ENCODE measurements around the gene EFNA1.
"Not testable (repeated sequence)": the region's sequence is repeated elsewhere in the genome, so short reads cannot be mapped to it uniquely, and the experiment has no call there.

The EFNA1 gene

GRCh38 chr1:155092131-155092530, 35.5 kb upstream of the EFNA1 start:
- no peak for DNase-seq (ENCODE audit: low read depth in 2 of 2)

DNA sequence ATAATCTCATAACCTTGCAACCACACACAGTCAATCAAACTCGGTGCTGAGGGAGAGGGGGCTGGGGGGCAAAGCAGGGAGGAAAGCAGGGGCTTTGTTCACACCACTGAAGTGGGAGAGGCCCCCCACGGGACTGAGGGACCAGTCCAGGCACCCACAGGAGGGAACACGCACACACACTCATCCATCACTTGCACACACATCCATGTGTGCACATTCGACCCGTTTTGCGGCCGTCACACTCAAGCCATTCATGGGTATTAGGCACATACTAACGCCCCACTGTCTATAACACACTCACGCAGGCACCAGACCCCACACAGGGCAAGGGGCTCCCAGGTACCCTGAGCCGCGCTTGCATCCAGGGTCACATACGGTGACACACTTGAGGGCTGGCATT, 35.0 kb upstream of the EFNA1 start:
- DNase-seq (ENCODE audit: low read depth in 2 of 2), result no peak

GRCh38 chr1:155093911-155094621, 33.6 kb upstream of the EFNA1 start:
- no peak for DNase-seq (ENCODE audit: low read depth in 2 of 2)

- no peak for DNase-seq (ENCODE audit: low read depth in 2 of 2)
These were observed 33.1 kb upstream of the EFNA1 start for GRCh38 chr1:155094622-155094948.

- DNase-seq (ENCODE audit: low read depth in 2 of 2), result no peak
These were observed 28.3 kb upstream of the EFNA1 start for GRCh38 chr1:155099331-155099730.

DNA sequence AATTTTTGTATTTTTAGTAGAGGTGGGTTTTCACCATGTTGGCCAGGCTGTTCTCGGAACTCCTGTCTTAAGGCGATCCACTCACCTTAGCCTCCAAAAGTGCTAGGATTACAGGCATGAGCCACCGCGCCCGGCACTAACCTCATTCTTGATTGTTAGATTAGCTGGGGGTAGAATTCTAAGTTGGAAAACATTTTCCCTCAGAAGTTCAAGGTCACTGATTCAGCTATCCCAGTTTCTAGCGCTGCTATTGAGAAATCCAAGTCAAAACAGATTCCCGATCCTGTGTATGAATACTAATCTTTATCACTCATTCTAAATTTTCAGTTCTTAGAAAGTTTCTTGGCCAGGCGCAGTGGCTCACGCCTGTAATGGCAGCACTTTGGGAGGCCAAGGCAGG, 24.4 kb upstream of the EFNA1 start:
- DNase-seq (ENCODE audit: low read depth in 2 of 2), result no peak

DNA sequence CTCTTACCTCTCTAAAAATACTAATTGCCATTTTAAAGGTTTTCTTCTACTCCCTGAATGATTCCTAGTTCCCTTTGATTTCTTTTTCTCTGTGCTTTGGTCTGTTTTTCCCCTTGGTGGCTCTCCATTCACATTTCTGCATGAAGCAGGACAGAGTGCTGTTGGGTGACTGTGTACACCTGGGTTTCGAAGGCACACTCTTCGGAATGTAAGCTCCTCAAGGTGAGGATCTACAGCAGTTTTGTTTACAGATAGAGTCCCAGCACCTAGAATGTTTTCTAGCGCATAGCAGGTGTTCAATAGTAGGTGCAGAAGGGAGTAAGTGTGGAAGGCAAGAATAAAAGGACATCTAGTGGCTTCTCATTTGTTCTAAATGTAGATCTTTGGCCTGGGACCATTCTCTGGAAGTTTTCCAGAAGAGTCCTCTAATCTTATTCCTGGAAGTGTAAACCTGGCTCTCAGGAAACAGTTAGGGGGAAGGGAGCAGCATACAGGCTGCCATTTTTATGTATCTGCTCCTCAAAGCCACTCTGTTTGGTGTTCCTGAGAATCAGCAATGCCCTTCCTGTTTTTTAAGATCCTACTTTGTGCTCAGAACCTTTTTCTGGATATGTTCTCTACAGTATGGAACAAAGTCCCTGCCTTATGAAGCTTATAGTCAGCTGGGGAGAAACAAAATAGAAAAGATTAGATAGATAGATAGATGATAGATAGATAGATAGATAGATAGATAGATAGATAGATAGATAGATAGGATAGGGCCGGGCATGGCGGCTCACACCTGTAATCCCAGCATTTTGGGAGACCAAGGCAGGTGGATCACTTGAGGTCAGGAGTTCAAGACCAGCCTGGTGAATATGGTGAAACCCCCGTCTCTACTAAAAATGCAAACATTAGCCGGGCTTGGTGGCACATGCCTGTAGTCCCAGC, 22.8 kb upstream of the EFNA1 start:
- no peak for DNase-seq (ENCODE audit: low read depth in 2 of 2)

- no peak for DNase-seq (ENCODE audit: low read depth in 2 of 2)
These were observed 22.1 kb upstream of the EFNA1 start for GRCh38 chr1:155105604-155106011.

- DNase-seq (ENCODE audit: low read depth in 2 of 2), result no peak
These were observed 20.8 kb upstream of the EFNA1 start for GRCh38 chr1:155106862-155107261.

DNA sequence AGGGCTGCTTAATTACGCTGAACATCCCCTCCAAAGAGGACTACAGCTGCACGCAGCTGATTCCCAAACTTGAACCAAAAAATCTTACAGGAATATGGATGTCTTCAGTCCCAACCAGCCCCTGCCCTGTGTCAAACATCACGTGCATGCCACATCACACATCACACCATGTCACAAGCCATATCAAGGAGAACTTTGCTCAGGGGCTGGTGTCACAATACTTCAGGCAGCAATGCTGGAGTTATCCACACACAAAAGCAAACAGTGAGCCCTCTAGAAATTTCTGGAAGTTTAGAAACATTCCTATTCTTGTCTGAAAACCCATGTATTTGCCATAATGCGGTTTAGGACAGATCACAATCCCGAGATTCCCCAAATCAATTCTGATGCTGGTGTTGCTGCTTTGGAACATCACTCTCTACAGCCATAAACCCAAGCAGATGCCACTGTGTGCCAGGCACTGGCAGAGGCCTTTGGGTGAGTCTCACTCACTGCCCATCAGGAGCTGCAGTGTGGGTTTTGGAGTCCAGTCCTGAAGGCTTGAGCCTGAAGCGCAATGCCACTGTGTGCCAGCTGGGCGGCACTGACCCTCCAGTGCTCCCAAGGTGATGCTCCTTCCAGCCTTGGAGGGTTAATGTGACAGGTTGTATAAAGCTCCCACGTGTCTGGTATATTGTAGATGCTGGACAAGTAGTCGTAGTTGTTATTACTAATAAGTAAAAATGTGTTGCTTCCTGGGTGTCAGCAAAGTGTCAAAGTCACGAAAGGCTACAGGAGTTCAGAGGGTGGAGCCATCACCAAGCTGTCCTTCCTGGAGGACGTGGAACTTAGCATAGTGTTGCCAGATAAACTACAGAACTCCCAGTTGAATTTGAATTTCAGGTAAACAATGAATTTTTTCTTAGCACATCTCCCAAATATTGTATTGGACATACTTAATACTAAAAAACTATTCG, 20.1 kb upstream of the EFNA1 start:
- no peak for DNase-seq (ENCODE audit: low read depth in 2 of 2)

DNA sequence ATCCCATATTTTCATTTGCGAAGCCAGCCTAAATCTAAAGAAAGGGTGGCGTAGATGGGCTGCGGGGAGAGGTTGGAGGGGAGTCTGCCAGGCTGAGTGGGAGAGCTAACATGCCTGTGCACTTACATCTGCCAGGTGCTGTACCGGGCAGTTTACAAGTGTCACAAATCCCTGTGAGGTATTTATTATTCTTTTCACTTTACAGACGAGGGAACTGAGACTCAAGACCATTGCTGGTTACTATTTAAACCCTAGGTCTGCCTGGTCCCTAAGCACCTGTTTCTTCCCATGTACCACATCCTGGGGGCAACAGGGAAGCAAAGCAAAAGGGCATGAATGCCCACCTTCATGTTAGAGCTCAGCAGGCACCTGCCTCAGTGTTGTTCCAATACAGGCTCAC, 19.4 kb upstream of the EFNA1 start:
- no peak for DNase-seq (ENCODE audit: low read depth in 2 of 2)

DNA sequence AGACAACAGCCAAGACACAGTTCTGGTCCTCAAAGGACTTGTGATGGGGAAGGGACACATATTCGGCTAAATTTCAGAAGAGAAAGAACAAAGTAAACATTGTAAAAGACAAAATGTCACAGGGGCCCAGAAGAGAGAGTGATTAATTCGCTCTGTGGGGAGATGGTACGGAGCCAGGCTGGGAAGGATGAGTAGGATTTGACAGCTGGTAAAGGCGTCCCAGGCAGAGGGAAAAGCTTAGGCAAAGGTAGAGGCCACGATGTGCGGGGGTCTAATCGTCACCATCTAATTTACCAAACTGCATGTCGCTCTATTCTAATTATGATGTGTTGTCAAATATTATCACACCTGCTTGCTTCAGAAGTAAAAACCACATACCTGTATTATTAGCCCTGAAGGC, 17.3 kb upstream of the EFNA1 start:
- DNase-seq (ENCODE audit: low read depth in 2 of 2), result no peak

DNA sequence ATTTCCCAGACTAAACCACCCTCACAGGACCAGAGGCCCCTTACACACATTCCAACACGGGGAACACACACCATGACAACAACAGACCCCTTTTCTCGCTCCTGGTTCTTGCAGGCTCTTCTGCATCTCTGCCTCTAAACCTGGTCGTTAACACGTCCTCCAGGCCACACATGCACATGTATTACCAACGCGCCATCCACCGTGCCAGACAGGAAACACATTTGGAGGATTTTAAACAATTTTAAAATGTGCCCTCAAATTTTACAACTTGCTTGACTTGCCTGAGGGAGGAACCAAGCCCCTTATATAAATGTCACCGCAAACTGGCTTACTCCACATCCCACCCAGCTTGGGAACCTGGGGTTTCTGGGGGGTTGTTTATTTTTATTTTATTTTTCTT, 16.9 kb upstream of the EFNA1 start:
- no peak for DNase-seq (ENCODE audit: low read depth in 2 of 2)

DNA sequence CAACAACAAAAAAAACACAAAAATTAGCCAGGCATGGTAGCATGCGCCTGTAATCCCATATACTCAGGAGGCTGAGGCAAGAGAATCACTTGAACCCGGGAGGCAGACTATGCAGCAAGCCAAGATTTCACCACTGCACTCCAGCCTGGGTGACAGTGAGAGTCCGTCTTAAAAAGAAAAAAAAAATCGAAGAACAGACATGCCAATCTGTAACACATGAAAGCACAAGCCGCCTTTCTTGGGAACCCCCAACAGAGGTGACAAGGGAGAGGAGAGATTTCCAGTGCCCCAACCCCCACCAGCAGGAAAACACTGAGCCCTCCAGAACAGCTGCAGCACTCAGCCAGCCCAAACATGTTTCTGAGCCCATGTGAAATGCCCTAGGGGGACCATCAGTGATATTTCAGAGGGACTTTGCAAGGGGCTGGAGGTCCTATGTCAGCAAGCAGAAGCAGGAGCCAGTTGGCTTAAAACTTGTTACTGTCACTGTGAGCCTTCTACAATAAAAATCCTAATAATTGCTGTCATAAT, 14.2 kb upstream of the EFNA1 start:
- DNase-seq (ENCODE audit: low read depth in 2 of 2), result no peak

GRCh38 chr1:155116113-155116764, 11.4 kb upstream of the EFNA1 start:
- DNase-seq (ENCODE audit: low read depth in 2 of 2), result no peak

GRCh38 chr1:155117610-155118009, 10.1 kb upstream of the EFNA1 start:
- DNase-seq (ENCODE audit: low read depth in 2 of 2), result no peak

DNA sequence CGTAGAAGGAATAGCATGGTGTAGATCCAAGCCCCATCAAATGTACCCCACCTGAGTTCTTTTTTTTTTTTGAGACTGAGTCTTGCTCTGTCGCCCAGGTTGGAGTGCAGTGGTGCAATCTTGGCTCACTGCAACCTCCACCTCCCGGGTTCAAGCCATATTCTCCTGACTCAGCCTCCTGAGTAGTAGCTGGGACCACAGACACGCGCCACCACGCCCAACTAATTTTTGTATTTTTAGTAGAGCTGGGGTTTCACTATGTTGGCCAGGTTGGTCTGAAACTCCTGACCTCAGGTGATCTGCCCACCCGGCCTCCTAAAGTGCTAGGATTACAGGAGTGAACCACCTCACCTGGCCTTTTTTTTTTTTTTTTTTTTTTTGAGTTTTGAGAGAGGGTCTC, 9.6 kb upstream of the EFNA1 start:
- DNase-seq (ENCODE audit: low read depth in 2 of 2), result not testable (repeated sequence)

GRCh38 chr1:155120253-155120652, 7.4 kb upstream of the EFNA1 start:
- no peak for DNase-seq (ENCODE audit: low read depth in 2 of 2)

GRCh38 chr1:155121249-155121648, 6.4 kb upstream of the EFNA1 start:
- DNase-seq (ENCODE audit: low read depth in 2 of 2), result no peak

DNA sequence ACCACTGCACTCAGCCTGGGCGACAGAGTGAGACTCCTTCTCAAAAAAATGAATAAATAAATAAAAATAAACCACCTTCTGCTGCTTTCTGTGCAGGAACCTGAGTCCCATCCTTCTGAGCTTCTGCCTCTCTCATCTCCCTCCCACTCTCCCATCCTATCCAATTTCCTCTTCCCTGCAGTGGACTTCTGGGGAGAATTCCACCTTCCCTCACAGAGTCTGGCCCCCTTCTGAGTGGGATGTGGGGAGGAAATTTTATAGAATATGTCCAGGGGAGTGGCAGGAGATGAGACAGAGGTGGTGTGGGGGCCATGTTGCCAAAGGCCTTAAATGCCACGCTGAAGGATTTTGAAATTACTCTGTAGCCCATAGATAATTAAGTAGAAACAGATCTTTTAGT, 5.4 kb upstream of the EFNA1 start:
- DNase-seq (ENCODE audit: low read depth in 2 of 2), result no peak

DNA sequence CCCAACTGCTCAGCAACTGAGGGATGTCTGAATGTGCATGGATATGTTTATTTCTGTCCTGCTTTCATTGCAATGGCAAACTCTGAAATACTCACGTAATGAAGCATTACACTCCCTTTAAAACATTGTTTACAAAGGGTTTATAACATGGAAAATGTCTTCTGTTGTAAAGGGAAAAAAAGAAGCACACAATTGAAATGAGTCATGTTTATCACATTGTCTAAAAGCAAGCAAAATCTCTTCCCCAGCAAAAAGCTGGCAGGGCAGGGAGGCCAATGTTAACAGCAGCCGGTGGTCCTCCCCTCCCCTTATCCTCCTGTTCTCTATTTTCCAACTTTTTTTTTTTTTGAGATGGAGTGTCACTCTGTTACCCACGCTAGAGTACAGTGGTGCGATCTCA, 3.9 kb upstream of the EFNA1 start:
- no peak for DNase-seq (ENCODE audit: low read depth in 2 of 2)
